Measurements from ENCODE around the gene TYW1B.
"Not testable (repeated sequence)": the region's sequence is repeated elsewhere in the genome, so short reads cannot be mapped to it uniquely, and the experiment has no call there.

The TYW1B gene

GRCh38 chr7:72751978-72752377, 76.0 kb downstream of the TYW1B start:
- H3K9ac ChIP-seq (ENCODE audit: low read depth, low read length): no peak overlapping the region
- H3K27ac ChIP-seq (ENCODE audit: low read depth, low read length): no peak overlapping the region
- H3K4me3 ChIP-seq (ENCODE audit: low read depth, low read length): no peak overlapping the region
- H3K36me3 ChIP-seq (ENCODE audit: control insufficient read depth, insufficient read depth, low read length): no peaks in the 10 kb centered on the region
- no peaks in the 10 kb centered on the region for H3K9me3 ChIP-seq (ENCODE audit: control insufficient read depth, insufficient read depth, low read length)
- no peaks in the 10 kb centered on the region for H3K4me1 ChIP-seq (ENCODE audit: control insufficient read depth, insufficient read depth, low read length)
- no peaks in the 10 kb centered on the region for H3K27me3 ChIP-seq (ENCODE audit: control insufficient read depth, insufficient read depth, low read length)

- Histone ChIP-seq H3K9ac (ENCODE audit: low read depth, low read length) (no peak overlapping the region), H3K27me3 (ENCODE audit: control insufficient read depth, insufficient read depth, low read length) (no peaks in the 10 kb centered on the region), H3K9me3 (ENCODE audit: control insufficient read depth, insufficient read depth, low read length) (no peaks in the 10 kb centered on the region), H3K27ac (ENCODE audit: low read depth, low read length) (no peak overlapping the region), H3K4me3 (ENCODE audit: low read depth, low read length) (no peak overlapping the region), H3K4me1 (ENCODE audit: control insufficient read depth, insufficient read depth, low read length) (no peaks in the 10 kb centered on the region), H3K36me3 (ENCODE audit: control insufficient read depth, insufficient read depth, low read length) (no peaks in the 10 kb centered on the region)
Measured at GRCh38 chr7:72751378-72751777, 76.6 kb downstream of the TYW1B start.

- H3K9me3 ChIP-seq (ENCODE audit: control insufficient read depth, insufficient read depth, low read length); H3K27me3 ChIP-seq (ENCODE audit: control insufficient read depth, insufficient read depth, low read length); H3K36me3 ChIP-seq (ENCODE audit: control insufficient read depth, insufficient read depth, low read length); H3K4me1 ChIP-seq (ENCODE audit: control insufficient read depth, insufficient read depth, low read length); H3K9ac ChIP-seq (ENCODE audit: low read depth, low read length); H3K4me3 ChIP-seq (ENCODE audit: low read depth, low read length); H3K27ac ChIP-seq (ENCODE audit: low read depth, low read length): not testable (repeated sequence)
Measured at GRCh38 chr7:72748649-72749048, 79.4 kb downstream of the TYW1B start.

- not testable (repeated sequence) for H3K9me3 ChIP-seq (ENCODE audit: control insufficient read depth, insufficient read depth, low read length); H3K27ac ChIP-seq (ENCODE audit: low read depth, low read length); H3K9ac ChIP-seq (ENCODE audit: low read depth, low read length); H3K4me3 ChIP-seq (ENCODE audit: low read depth, low read length); H3K36me3 ChIP-seq (ENCODE audit: control insufficient read depth, insufficient read depth, low read length); H3K27me3 ChIP-seq (ENCODE audit: control insufficient read depth, insufficient read depth, low read length); H3K4me1 ChIP-seq (ENCODE audit: control insufficient read depth, insufficient read depth, low read length)
Measured at GRCh38 chr7:72744244-72744926, 83.6 kb downstream of the TYW1B start.

- not testable (repeated sequence) for H3K27me3 ChIP-seq (ENCODE audit: control insufficient read depth, insufficient read depth, low read length); H3K4me3 ChIP-seq (ENCODE audit: low read depth, low read length); H3K36me3 ChIP-seq (ENCODE audit: control insufficient read depth, insufficient read depth, low read length); H3K4me1 ChIP-seq (ENCODE audit: control insufficient read depth, insufficient read depth, low read length); H3K9ac ChIP-seq (ENCODE audit: low read depth, low read length); H3K27ac ChIP-seq (ENCODE audit: low read depth, low read length); H3K9me3 ChIP-seq (ENCODE audit: control insufficient read depth, insufficient read depth, low read length)
Measured at GRCh38 chr7:72743801-72744200, 84.2 kb downstream of the TYW1B start.

GRCh38 chr7:72739716-72740115, 88.3 kb downstream of the TYW1B start:
- H3K9me3 ChIP-seq (ENCODE audit: control insufficient read depth, insufficient read depth, low read length): peaks cover 12% of the 10 kb centered on the region; the same call in 1 of the 2 replicates
- not testable (repeated sequence) for H3K27me3 ChIP-seq (ENCODE audit: control insufficient read depth, insufficient read depth, low read length); H3K36me3 ChIP-seq (ENCODE audit: control insufficient read depth, insufficient read depth, low read length); H3K4me3 ChIP-seq (ENCODE audit: low read depth, low read length); H3K4me1 ChIP-seq (ENCODE audit: control insufficient read depth, insufficient read depth, low read length); H3K27ac ChIP-seq (ENCODE audit: low read depth, low read length); H3K9ac ChIP-seq (ENCODE audit: low read depth, low read length)

- not testable (repeated sequence) for H3K36me3 ChIP-seq (ENCODE audit: control insufficient read depth, insufficient read depth, low read length); H3K9ac ChIP-seq (ENCODE audit: low read depth, low read length); H3K27me3 ChIP-seq (ENCODE audit: control insufficient read depth, insufficient read depth, low read length); H3K4me1 ChIP-seq (ENCODE audit: control insufficient read depth, insufficient read depth, low read length); H3K4me3 ChIP-seq (ENCODE audit: low read depth, low read length); H3K27ac ChIP-seq (ENCODE audit: low read depth, low read length)
- peaks cover 12% of the 10 kb centered on the region; the same call in 1 of the 2 replicates for H3K9me3 ChIP-seq (ENCODE audit: control insufficient read depth, insufficient read depth, low read length)
Measured at GRCh38 chr7:72735855-72736254, 92.1 kb downstream of the TYW1B start.

GRCh38 chr7:72730815-72731214, 97.2 kb downstream of the TYW1B start:
- H3K9me3 ChIP-seq (ENCODE audit: control insufficient read depth, insufficient read depth, low read length): not testable (repeated sequence)

GRCh38 chr7:72730384-72730783, 97.6 kb downstream of the TYW1B start:
- H3K4me1 ChIP-seq (ENCODE audit: control insufficient read depth, insufficient read depth, low read length); H3K27me3 ChIP-seq (ENCODE audit: control insufficient read depth, insufficient read depth, low read length); H3K27ac ChIP-seq (ENCODE audit: low read depth, low read length); H3K9me3 ChIP-seq (ENCODE audit: control insufficient read depth, insufficient read depth, low read length); H3K4me3 ChIP-seq (ENCODE audit: low read depth, low read length); H3K36me3 ChIP-seq (ENCODE audit: control insufficient read depth, insufficient read depth, low read length); H3K9ac ChIP-seq (ENCODE audit: low read depth, low read length): not testable (repeated sequence)

More at GRCh38 chr7:72730815-72731214, 97.2 kb downstream of the TYW1B start:
- not testable (repeated sequence) for H3K9ac ChIP-seq (ENCODE audit: low read depth, low read length); H3K27ac ChIP-seq (ENCODE audit: low read depth, low read length); H3K27me3 ChIP-seq (ENCODE audit: control insufficient read depth, insufficient read depth, low read length); H3K4me1 ChIP-seq (ENCODE audit: control insufficient read depth, insufficient read depth, low read length); H3K4me3 ChIP-seq (ENCODE audit: low read depth, low read length); H3K36me3 ChIP-seq (ENCODE audit: control insufficient read depth, insufficient read depth, low read length)

- H3K4me1 ChIP-seq (ENCODE audit: control insufficient read depth, insufficient read depth, low read length); H3K9me3 ChIP-seq (ENCODE audit: control insufficient read depth, insufficient read depth, low read length); H3K4me3 ChIP-seq (ENCODE audit: low read depth, low read length); H3K27me3 ChIP-seq (ENCODE audit: control insufficient read depth, insufficient read depth, low read length); H3K36me3 ChIP-seq (ENCODE audit: control insufficient read depth, insufficient read depth, low read length); H3K27ac ChIP-seq (ENCODE audit: low read depth, low read length); H3K9ac ChIP-seq (ENCODE audit: low read depth, low read length): not testable (repeated sequence)
Measured at GRCh38 chr7:72729130-72729529, 98.9 kb downstream of the TYW1B start.

GRCh38 chr7:72722694-72723093, 105.3 kb downstream of the TYW1B start:
- not testable (repeated sequence) for H3K9me3 ChIP-seq (ENCODE audit: control insufficient read depth, insufficient read depth, low read length); H3K27me3 ChIP-seq (ENCODE audit: control insufficient read depth, insufficient read depth, low read length); H3K4me1 ChIP-seq (ENCODE audit: control insufficient read depth, insufficient read depth, low read length); H3K4me3 ChIP-seq (ENCODE audit: low read depth, low read length); H3K9ac ChIP-seq (ENCODE audit: low read depth, low read length); H3K36me3 ChIP-seq (ENCODE audit: control insufficient read depth, insufficient read depth, low read length)
- peak overlapping the region; percentile 35 for H3K27ac ChIP-seq (ENCODE audit: low read depth, low read length)

- not testable (repeated sequence) for H3K9ac ChIP-seq (ENCODE audit: low read depth, low read length); H3K4me1 ChIP-seq (ENCODE audit: control insufficient read depth, insufficient read depth, low read length); H3K4me3 ChIP-seq (ENCODE audit: low read depth, low read length); H3K9me3 ChIP-seq (ENCODE audit: control insufficient read depth, insufficient read depth, low read length); H3K27me3 ChIP-seq (ENCODE audit: control insufficient read depth, insufficient read depth, low read length); H3K27ac ChIP-seq (ENCODE audit: low read depth, low read length); H3K36me3 ChIP-seq (ENCODE audit: control insufficient read depth, insufficient read depth, low read length)
Measured at GRCh38 chr7:72720890-72721289, 107.1 kb downstream of the TYW1B start.
